Kidney epithelial cell (primary cell): ENCODE data around the gene TAF4. TPM values are rescaled to one million over a fixed set of nuclear protein-coding genes. Genes with fewer than 3 reads are reported as not detected.

Experiments
- DNase-seq: peaks from one replicate; pipeline ENCODE4 v3.0.0-alpha.2; 2010; ENCODE audit warnings: low read depth
- H3K27me3 ChIP-seq: 2 replicates; pipeline ENCODE4 v1.6.0; 2011; ENCODE audit warnings: low read length; ENCODE audit not compliant: control insufficient read depth, insufficient read depth
- H3K36me3 ChIP-seq: 2 replicates; pipeline ENCODE4 v1.5.1; 2011; ENCODE audit warnings: low read length; ENCODE audit not compliant: control insufficient read depth, insufficient read depth
- H3K4me3 ChIP-seq: 2 replicates; pipeline ENCODE4 v1.5.1; 2011; ENCODE audit warnings: low read depth, mild to moderate bottlenecking, control low read depth, low read length
- CTCF ChIP-seq: IDR thresholded peaks from 2 replicates; pipeline ENCODE4 v1.5.1; 2011; ENCODE audit warnings: mild to moderate bottlenecking, moderate library complexity, low read length, control low read depth, inconsistent platforms; ENCODE audit not compliant: insufficient read depth, poor library complexity, severe bottlenecking
- total RNA-seq: library from RNA; depleted of rRNA; stranded (reverse); fragments of >200 nt; gene quantifications from 2 replicates; pipeline ENCODE4 v1.2.3, GENCODE V29; 2015

TAF4 gene
- total RNA-seq, 1 donor from 2014 or later, result 5.9 TPM

- Histone ChIP-seq H3K36me3 (no peaks in the 10 kb centered on the region), H3K27me3 (no peaks in the 10 kb centered on the region), H3K4me3 (no peak overlapping the region)
- DNase-seq, result no peak
- no peak for TF ChIP-seq CTCF
Observed at GRCh38 chr20:62044631-62045030, 21.1 kb downstream of the TAF4 start.

- no peak for TF ChIP-seq CTCF
- no peak for DNase-seq
- Histone ChIP-seq H3K27me3 (no peaks in the 10 kb centered on the region), H3K36me3 (no peaks in the 10 kb centered on the region), H3K4me3 (no peak overlapping the region)
Observed at GRCh38 chr20:62043131-62043914, 22.4 kb downstream of the TAF4 start.

GRCh38 chr20:62042025-62042820 lies 23.5 kb downstream of the TAF4 start:
- Histone ChIP-seq H3K27me3 (no peaks in the 10 kb centered on the region), H3K36me3 (no peaks in the 10 kb centered on the region), H3K4me3 (no peak overlapping the region)
- no peak for DNase-seq
- TF ChIP-seq CTCF, result no peak

GRCh38 chr20:62040933-62041332 lies 24.7 kb downstream of the TAF4 start:
- Histone ChIP-seq H3K27me3 (no peaks in the 10 kb centered on the region), H3K36me3 (no peaks in the 10 kb centered on the region), H3K4me3 (no peak overlapping the region)
- TF ChIP-seq CTCF, result no peak
- DNase-seq, result no peak

GRCh38 chr20:62040381-62040922 lies 25.2 kb downstream of the TAF4 start:
- no peaks in the 10 kb centered on the region for H3K36me3 ChIP-seq
- no peak for TF ChIP-seq CTCF
- no peak overlapping the region for H3K4me3 ChIP-seq
- no peaks in the 10 kb centered on the region for H3K27me3 ChIP-seq
- DNase-seq, result no peak
